GM12873 (cell line): ENCODE data around the gene GBA3.

Experiments used
- TF ChIP-seq, protein P1 (sequence below): IDR thresholded peaks from 2 replicates; pipeline ENCODE4 v1.5.1; 2012; ENCODE audit warnings: low read depth, mild to moderate bottlenecking, moderate library complexity, low read length, control low read depth; ENCODE audit not compliant: insufficient read depth; ENCODE audit errors: missing control alignments

Gene GBA3

DNA sequence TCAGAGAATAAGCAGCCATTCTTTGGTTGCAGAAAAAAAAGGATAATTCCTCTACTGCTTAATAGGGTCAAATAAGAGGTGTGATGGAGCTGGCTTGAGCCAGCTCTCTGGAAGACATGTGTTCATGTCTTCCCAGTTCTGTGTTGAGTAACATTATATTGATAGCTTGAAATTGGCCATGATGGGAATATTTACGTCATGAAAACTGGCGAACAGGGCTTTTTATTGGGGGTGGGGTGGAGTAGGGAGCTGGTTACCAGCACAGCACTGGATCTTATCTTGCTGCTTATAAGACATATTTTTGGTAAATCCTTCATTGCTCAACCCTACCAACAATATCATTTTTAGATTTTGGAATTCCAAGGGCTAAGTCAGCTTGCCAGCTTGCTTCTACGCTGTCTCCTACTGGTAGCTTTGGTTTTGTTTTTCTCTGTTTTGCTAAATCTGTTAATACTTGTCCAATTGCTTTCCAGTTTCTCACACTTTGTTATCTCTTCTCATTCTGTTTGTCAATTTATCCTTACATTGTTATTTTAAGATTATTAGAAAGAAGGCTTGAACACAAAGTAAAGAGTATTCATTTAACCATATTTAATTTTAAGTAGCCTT lies 25.3 kb upstream of the GBA3 start:
- TF ChIP-seq, protein P1, sequence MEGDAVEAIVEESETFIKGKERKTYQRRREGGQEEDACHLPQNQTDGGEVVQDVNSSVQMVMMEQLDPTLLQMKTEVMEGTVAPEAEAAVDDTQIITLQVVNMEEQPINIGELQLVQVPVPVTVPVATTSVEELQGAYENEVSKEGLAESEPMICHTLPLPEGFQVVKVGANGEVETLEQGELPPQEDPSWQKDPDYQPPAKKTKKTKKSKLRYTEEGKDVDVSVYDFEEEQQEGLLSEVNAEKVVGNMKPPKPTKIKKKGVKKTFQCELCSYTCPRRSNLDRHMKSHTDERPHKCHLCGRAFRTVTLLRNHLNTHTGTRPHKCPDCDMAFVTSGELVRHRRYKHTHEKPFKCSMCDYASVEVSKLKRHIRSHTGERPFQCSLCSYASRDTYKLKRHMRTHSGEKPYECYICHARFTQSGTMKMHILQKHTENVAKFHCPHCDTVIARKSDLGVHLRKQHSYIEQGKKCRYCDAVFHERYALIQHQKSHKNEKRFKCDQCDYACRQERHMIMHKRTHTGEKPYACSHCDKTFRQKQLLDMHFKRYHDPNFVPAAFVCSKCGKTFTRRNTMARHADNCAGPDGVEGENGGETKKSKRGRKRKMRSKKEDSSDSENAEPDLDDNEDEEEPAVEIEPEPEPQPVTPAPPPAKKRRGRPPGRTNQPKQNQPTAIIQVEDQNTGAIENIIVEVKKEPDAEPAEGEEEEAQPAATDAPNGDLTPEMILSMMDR, result no peak

GRCh38 chr4:22668301-22668700 lies 24.4 kb upstream of the GBA3 start:
- TF ChIP-seq, protein P1, result no peak

DNA sequence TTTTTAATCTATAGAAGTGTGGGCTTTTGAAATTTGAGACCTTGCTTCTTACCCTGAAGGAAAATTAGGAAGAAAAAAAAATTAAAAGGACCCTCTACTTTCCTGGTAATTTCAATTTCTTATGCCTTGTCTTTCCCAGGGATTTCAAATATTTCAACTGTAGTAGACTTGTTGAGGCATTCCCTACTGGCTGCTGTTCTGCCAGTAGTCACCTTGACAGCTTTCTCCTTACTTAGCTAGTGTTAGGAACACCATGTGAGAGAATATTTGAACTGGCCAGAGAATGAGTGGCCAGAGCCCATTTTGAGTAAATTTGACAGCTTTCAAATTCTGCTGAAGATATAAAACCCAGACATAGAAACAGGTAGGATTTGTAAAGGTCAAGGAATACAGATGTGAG lies 24.0 kb upstream of the GBA3 start:
- TF ChIP-seq, protein P1, result no peak

- TF ChIP-seq, protein P1, result no peak
These were observed 21.8 kb upstream of the GBA3 start for GRCh38 chr4:22670956-22671355.

- TF ChIP-seq, protein P1, result no peak
These were observed 20.2 kb upstream of the GBA3 start for GRCh38 chr4:22672519-22672918.

GRCh38 chr4:22672944-22673343 lies 19.8 kb upstream of the GBA3 start:
- TF ChIP-seq, protein P1, result no peak

GRCh38 chr4:22674700-22675099 lies 18.0 kb upstream of the GBA3 start:
- TF ChIP-seq, protein P1, result no peak
